ENCODE measurements around the gene DDX42. TPM values are rescaled to one million over a fixed set of nuclear protein-coding genes. Genes with fewer than 3 reads are reported as not detected.

DDX42 gene
- total and polyA plus RNA-seq, 9 of the 15 experiments (the other 6 are each of a cell fraction or from before 2014, with no cell fraction given): 16.5 to 149 (median 87.6) TPM

DNA sequence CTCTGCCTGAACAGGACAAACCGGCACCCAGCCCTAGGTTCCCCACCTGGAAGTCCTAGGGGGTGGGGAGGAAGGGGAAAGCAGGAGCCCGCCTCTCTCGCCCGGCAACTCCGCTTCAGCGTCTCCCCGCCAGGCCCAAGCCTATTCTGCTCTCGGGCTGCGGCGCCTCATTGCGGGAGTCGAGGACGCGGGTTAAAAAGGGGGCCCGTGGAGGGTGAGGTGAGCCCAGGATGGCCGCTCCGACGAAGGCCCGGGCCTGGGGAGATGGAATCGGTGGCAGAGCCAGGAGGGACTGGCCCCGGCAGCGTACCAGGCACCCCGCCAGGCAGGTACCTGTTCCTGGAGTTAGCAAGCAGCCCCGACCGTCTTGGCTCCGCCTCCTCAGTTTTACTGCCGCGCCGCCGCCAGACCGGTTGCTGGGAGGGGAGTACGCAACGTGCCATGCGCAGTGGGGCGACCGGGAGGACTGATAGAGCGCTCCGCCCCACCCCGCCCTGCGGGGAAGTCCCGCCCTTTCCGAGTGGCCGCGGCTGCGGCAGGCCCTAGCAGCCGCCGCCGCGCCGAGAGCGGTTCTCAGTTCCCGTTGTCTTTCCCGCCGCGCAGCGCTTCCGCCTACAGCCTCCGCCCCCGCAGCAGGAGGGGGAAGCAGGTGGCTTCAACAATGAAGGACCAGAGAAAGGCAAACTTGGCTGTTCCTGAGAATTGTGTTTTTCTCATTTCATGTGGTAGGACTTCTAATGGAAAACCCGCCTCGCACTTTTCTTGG is 32.4 kb upstream of the DDX42 start, which contains the start of gene STRADA (continued):
- TF ChIP-seq, protein P1, sequence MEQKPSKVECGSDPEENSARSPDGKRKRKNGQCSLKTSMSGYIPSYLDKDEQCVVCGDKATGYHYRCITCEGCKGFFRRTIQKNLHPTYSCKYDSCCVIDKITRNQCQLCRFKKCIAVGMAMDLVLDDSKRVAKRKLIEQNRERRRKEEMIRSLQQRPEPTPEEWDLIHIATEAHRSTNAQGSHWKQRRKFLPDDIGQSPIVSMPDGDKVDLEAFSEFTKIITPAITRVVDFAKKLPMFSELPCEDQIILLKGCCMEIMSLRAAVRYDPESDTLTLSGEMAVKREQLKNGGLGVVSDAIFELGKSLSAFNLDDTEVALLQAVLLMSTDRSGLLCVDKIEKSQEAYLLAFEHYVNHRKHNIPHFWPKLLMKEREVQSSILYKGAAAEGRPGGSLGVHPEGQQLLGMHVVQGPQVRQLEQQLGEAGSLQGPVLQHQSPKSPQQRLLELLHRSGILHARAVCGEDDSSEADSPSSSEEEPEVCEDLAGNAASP (IDR thresholded peaks at IDR 0.05): no peak
- TF ChIP-seq ZFP1 (CRISPR knock-in tag; IDR thresholded peaks at IDR 0.05): no peak
- TF ChIP-seq ATF1 (CRISPR knock-in tag; IDR thresholded peaks at IDR 0.05): no peak
- TF ChIP-seq ATF1 (tag; IDR thresholded peaks at IDR 0.05): peak; percentile 45; the same call in 1 of the 2 replicates
- no peak for TF ChIP-seq CBFA2T3 (IDR thresholded peaks at IDR 0.05)
- TF ChIP-seq HLTF (IDR thresholded peaks at IDR 0.05): peak; percentile 70; the same call in 1 of the 2 replicates
- peak; percentile 76 for TF ChIP-seq SPI1 (IDR thresholded peaks at IDR 0.05; ENCODE audit: borderline replicate concordance, low read depth, low read length)
- TF ChIP-seq KHSRP (IDR thresholded peaks at IDR 0.05): no peak
- TF ChIP-seq, protein P2, sequence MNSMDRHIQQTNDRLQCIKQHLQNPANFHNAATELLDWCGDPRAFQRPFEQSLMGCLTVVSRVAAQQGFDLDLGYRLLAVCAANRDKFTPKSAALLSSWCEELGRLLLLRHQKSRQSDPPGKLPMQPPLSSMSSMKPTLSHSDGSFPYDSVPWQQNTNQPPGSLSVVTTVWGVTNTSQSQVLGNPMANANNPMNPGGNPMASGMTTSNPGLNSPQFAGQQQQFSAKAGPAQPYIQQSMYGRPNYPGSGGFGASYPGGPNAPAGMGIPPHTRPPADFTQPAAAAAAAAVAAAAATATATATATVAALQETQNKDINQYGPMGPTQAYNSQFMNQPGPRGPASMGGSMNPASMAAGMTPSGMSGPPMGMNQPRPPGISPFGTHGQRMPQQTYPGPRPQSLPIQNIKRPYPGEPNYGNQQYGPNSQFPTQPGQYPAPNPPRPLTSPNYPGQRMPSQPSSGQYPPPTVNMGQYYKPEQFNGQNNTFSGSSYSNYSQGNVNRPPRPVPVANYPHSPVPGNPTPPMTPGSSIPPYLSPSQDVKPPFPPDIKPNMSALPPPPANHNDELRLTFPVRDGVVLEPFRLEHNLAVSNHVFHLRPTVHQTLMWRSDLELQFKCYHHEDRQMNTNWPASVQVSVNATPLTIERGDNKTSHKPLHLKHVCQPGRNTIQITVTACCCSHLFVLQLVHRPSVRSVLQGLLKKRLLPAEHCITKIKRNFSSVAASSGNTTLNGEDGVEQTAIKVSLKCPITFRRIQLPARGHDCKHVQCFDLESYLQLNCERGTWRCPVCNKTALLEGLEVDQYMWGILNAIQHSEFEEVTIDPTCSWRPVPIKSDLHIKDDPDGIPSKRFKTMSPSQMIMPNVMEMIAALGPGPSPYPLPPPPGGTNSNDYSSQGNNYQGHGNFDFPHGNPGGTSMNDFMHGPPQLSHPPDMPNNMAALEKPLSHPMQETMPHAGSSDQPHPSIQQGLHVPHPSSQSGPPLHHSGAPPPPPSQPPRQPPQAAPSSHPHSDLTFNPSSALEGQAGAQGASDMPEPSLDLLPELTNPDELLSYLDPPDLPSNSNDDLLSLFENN (IDR thresholded peaks at IDR 0.05; ENCODE audit: low read depth in 2 of 2, low read length in 2 of 2): peak in 1 of 2 experiments; percentile 49; a peak in 1 of 4 replicates
